HG03159 (cell line): ENCODE results near the gene ZNF367.
A peak's percentile ranks its signal among the peaks of the same experiment; 100 is the strongest.
"Not testable (repeated sequence)": the region's sequence is repeated elsewhere in the genome, so short reads cannot be mapped to it uniquely, and the experiment has no call there.

Source experiments
- ATAC-seq: cut with Tn5 transposase; IDR thresholded peaks from one replicate; pipeline ENCODE4 v1.9.1; 2021; ENCODE audit warnings: mild to moderate bottlenecking, moderate library complexity; ENCODE audit not compliant: unreplicated experiment

ZNF367 gene

DNA sequence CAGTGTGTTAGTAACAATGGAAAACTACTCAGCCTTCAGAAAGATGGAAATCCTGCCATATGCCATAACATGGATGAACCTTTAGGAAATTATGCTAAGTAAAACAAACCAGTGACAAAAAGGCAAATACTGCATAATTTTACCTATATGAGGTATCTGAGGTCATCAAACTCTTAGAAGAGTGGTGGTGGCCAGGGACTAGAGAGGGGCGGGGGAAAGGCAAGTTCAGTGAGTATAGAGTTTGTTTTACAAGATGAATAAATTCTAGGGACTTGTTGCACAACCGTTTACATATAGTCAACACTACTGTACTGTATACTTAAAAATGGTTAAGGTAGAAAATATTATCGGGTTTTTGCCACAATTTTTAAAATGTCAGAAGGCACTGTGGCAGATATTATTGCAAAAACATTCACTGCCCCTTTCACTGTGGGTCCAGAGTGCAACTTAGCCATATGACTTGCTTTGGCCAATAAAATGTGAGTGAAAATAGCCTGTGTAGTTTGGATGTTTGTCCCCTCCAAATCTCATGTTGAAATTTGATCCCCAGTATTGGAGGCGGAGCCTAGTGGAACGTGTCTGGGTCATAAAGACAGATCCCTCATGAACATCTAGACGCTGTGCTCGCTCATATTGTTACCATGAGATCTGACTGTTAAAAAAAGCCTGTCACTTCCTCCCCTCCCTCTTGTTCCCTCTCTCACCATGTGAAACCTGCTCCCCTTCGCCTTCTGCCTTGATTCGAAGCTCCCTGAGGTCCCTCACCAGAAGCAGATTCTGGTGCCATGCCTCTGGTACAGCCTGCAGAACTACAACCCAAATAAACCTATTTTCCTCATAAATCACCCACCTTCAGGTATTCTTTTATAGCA, 9.5 kb downstream of the ZNF367 start:
- no peak for ATAC-seq

DNA sequence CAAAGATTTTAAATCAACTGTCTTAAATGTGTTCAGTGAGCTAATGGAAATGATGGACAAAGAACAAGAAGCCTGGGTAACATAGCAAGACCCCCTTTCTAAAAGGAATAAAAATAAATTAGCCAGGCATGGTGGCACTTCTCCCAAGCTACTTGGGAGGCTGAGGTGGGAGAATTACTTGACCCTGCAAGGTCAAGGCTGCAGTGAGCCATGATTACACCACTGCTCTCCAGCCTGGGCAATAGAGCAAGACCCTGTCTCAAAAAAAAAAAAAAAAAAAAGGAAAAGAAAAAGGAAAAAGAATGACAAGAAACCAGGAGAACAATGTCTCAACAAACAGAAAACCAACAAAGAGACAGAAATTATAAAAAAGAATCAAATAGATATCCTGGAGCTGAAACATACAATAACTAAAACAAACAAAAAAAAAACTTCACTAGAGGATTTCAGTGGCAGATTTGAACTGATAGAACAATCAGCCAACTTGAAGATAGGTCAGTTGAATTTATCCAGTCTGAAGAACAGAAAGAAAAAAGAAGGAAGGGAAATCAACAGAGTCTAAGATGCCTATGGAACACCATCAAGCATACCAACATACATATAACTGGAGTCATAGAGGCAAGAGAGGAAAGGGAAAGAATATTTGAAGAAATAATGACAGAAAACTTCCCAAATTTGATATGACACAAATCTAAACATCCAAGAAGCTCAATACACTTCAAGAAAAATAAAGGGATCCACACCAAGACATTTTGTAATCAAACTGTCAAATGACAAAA, 17.8 kb downstream of the ZNF367 start:
- ATAC-seq = no peak

DNA sequence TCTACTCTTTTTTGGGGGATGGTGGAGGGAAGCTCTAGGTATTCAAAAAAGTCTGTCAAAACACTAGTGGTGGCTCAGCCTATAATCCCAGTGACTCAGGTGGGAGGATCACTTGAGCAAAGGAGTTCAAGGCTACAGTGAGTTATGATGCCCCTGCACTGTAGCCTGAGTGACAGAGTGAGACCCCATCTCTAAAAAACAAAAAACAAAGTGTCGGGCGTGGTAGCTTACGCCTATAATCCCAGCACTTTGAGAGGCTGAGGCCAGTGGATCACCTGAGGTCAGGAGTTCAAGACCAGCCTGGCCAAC, 18.9 kb downstream of the ZNF367 start:
- peak; percentile 24 for ATAC-seq

DNA sequence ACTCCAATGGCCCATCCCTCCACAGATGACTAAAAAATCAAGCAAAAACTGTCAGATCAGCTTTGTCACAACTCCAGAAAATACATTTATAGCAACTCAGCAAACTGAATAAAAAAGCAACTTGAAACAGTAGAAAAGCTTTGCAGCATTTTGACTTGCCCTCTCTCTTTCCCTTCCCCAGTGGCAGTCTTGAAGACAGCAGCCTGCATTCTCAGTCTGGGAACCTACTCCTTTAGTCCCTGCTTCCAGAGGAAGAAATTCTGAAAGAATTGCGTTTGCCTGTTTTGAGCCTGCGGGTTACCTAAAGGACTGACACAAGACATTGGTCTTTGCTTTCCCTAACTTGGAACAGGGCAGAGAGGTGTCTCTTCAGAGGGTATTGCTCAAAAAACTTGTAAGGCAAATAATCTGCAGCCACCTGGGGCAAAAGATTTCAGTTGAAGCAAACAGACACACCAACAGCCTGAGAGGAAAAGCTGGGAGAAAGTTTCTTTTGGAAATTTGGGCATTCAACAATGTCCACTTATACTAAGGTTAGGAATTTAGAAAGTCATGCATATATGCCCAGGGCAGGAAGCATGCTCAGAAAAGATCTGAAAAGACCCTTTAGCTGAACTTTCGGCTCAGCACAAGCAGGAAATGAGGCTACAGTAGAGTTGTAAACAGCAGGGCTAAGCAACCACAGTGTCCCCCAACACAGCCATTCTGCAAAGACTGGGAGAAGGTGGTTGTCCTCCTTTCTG, 19.4 kb downstream of the ZNF367 start:
- ATAC-seq = peak; percentile 71

DNA sequence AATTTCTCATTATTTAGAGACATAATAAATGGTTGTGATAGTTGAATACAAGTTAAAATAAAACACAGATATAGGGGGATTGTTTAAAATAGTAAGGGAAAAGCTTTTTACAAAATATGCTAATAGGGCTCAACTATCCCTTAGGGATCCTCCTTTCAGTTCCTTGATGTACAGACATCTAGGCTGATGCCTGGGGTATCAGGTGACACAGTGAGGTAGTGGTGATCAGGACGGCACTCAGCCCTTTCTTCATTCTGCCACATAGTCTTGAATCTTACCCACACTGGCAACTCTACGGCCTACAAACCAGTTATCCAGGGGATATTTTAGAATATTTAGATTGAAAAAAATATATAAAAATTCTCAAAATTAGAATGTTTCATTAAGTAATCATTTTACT, 22.2 kb downstream of the ZNF367 start:
- no peak for ATAC-seq

DNA sequence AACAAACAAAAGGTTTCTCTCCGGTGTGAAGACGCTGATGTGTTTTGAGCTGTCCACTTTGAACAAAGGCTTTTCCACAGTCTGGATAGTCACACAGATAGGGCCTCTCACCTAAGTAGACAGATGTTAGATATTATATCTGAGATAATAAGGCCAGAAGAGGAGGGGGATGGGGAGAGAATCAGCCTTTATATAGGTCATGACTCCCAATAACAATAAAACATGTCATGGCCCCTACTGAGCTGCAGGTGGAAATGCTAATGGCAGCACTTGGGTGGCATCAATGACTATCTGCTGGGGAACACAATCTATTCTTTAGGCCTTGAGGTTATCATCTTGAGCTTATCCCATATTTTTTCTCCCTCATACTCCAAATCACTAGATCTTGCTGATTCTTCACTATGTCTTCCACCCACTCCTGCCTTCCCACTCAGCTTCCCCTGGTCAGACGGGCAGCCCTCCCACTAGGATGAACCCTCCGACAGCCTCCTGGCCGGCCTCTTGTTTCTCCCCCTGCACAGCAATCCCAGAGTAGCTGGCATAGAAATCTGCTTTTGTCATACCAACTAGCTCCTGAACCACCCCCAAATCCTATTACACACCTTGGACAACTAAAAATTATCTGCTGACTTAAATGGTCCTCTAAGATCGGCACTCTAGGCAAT, 23.2 kb downstream of the ZNF367 start:
- no peak for ATAC-seq

DNA sequence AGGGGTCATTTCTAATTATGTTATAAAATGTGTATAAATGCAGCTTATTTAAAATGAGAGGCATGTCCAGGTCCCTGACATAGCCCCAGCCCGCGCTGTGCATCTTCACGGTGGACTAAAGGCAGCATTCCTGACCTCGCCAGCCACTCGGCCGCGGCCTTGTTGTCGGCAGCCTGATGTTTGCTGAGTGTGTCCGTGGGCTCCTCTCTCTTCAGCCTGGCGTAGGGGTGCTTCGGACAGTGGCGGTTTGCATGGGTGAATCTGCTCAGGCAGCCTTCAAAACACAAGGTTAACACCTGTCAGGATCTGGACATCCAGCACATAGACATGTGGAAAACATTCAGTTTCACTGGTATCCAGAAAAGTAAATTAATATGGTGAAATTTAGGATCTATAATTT, 25.9 kb downstream of the ZNF367 start:
- no peak for ATAC-seq

DNA sequence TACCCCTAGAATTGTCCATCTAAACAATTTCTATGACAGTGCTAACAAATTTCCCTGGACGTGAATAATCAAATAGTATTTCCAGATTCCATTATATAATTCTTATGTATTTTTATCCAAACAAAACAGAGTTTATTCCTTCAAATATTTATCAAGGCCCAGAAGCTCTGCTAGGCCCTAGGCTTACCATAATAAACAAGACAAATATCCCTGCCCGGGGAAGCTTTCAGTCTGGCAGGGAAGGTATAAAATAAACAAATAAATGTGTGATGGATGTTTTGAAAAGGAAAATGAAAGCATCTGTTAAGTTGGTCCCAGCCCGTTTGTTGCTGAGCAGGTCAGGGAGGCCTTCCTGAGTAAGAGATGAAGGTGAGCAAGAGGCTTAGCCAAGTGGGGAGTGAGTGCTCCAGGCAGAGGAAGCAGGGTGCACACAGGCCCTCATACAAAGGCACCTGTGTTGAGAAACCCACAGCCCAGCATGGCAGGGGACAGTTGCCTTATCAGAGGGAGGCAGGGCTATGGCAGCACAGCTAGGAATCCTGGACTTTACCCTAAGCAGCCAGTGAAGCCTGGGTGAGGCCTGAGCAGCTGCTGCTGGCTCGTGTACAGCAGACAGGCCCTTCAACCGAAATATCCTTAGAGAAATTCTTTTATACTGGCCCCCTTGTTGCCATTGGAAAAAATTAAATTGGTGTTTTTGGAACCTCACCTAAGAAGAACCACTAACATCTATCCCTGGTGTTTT, 27.0 kb downstream of the ZNF367 start:
- no peak for ATAC-seq

DNA sequence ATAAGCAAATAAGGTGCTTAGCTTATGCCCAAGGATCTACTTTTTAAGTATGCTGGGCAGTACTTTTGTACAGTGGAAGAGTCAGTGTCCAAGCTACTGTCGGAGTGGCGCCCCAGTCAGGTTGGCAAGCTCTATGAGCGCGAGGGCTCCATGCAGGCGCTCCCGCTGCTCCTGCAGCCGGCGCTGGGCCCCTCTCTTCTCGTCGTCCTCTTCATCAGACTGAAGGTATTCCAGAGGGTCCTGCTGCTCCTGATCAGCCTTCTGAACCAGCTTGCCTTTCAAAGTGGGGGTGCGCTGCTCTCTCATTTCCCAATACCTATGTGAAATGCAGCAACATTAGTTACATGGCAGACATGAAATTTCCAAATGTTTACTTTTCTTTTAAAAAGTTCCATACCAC, 30.0 kb downstream of the ZNF367 start:
- ATAC-seq = no peak

DNA sequence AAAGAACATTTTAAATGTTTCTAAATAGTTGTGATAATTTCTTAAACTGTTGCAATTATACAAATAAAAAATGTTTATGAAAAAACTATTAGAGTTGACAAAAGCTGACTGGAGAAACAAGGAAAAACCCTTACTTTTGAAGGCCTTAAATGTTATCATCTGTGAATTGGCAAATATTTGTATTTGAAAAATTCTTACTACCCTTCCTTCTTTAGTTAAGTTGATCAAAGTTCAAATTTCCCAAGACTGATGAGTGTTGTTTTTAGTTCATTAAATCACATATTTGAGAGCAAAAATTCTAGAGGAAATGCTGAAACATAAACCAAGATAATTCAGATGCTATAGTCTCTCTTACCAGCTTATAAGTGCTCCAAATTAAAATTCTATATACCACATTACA, 32.0 kb downstream of the ZNF367 start:
- ATAC-seq = no peak

DNA sequence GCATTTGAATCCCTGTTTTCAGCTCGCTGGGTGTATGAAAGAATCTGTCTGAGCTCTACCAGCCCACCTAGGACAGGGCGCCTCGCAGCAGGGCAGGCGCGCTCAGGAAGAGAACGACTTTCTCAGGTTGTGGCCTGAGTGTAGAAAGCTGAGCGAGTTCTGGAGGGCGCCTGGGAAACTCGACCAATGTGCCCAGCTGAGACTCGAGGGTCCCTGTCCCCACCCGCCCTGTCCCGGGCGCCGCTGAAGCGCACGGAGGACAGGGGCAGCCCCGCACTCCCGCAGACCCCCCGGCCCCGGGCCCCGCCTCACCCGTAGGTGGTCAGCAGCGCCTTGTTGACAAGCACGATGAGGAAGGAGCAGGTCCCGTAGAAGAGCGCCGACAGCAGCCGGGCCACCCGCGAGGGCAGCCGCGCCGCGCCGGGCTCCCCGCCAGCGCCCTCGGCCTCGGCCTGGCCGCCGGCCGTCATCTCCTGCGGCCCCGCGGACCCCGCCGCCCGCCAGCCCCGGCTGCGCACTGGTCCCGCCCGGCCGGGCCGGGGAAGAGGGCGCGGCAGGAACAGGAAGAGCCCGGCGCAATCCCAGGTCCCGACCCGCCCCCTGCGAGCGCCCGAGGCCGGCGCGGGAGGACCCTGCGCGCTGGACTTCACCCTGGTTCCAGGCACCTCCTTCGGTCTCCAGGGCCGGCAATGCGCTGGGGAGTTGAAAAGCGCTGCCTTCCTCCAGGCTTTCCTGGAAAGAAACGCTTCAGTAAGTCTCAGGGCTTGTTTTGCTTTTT, 34.8 kb downstream of the ZNF367 start, which contains the start of gene SLC35D2:
SLC35D2 (minus strand) TSS at position 547 of the 778 bp plus-strand sequence; CDS start at position 470, 77 bp downstream.
- ATAC-seq = no peak

DNA sequence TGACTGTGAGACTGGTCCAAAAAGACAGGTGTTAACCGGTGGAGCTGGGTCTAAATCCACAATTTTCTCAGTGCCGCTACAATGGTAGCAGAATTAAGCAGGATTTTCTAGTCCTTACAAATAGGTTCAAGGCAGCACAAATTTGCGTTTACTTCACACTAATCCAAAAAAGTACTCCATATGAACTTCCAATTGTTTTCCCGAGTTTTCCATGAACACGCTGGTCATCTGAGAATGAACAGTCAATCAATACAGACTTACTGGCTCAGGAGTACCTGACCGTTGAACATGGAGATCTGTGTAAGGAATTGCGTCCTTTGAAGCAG, 35.4 kb downstream of the ZNF367 start:
- no peak for ATAC-seq

DNA sequence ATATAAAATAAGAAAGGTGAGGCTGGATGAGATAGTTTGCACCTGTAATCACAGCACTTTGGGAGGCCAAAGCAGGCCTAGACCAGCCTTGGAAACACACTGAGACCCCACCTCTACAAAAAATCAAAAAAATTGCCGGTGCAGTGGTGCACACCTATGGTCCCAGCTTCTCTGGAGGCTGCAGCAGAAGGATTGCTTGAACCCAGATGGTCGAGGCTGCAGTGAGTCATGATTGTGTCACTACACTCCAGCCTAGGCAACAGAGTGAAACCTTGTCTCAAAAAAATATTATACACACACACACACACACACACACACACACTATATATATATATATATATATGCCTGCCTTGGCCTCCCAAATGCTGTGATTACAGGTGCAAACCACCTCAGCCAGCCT, 36.0 kb downstream of the ZNF367 start:
- ATAC-seq = no peak

DNA sequence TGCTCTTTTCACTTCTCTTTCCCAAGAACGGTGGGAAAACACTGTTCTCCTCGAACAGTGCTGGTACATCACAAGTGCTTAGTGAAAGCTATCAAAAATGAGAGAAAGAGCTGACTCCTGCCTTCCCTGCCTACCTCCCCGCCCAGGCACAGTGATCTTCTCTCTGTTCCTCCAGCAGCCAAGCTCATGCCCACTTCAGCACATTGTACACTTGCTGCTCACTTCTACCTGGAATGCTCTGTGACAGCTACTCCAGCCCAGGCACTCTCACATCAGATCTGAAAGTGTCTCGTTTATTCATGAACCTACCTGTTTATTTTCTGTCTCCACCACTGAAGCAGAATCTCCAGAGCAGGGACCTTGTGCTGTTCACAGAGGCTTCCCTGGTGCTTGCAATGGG, 36.5 kb downstream of the ZNF367 start:
- no peak for ATAC-seq

DNA sequence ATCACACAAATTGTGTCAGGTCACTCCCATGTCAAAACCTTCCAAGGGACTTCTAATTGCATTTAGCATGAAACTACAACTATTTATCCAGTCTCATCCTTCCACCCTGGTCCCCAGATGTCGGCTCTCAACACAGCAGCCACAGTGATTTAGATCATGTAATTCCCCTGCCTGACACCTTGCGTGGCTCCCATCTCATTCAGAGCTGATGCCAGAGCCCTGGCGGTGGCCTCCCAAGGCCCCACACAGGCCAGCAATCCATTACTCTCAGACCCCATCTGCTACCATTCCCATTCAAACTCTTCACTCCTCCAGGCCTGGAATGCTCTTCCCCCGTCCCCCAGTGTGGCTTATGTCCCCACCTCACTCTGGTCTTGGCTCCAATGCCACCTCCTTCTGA, 37.0 kb downstream of the ZNF367 start:
- ATAC-seq = no peak

DNA sequence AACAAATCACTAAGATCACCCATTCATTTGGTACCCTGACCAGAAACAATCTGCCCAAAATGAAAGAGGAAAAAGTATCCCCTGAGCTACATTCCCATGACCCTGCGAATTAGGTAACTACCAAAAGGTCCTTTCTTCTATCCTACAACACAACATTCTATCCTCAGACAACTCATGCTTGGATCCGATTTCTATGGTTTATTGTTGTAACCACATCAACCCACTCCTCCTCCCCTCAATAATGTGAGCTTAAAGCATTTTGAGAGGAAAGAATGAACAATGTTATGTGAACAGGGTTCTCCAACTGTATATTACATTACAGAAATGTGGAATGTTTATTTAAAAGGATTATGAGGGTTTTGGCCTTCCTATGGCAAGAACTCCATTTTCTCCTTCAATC, 38.7 kb downstream of the ZNF367 start:
- no peak for ATAC-seq

DNA sequence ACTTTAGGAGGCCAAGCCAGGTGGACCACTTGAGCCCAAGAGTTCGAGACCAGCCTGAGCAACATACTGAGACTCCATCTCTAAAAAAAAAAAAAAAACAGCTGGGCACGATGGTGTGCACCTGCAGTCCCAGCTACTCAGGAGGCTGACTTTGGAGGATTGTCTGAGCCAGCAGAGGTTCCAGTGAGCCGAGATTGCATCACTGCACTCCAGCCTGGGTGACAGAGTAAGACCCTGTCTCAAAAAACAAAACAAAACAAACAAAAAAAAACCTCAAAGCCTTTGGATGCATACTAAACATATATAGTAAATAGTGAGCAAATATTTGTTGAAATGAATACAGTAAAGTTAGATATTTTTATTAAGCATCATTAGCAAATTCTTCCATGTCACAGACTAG, 40.0 kb downstream of the ZNF367 start:
- ATAC-seq = no peak

DNA sequence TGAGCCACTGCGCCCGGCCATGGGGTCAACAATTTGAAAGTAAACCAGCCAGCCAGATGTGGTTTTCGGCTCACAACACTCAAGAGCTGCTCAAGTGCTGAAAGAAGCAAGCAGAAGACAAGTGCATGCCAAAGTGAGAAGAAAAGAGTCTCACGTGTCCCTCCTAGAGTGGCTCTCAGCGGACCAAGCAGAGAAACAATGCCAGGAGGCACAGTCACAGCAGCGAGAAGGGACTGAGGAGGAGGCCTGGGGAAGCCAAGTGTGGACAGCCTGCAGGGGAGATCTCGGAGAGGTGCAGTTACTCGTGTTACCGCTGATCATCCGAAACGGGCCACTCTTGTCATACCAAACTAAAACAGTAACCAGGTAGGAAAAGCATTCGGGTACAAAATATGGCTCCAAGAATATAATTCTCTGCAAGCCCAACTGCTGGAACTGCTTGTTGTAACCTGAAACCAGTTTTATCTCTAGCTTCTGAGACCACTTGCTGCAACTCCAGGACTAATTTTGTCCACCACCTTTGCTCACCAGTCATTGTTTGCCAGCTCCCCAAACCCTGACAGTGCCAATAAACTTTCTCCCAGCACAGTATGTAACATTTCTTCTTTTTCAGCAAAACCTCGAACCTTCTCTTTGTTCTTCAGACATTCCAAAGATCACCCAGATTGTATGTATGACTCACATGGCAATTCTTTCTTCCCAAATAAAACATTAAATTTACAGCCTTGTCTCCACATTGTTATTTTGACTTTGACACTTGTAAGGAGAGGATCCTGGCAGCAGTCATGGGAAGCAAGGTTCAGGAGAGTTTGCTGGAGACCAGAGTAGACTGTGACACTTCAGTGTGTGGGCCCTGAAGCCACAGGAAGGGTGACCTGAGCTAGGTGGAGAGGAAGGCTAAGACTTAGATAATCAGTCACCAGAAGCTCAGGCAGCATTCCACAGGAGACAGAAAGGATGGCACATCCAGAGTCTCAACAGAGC, 41.0 kb downstream of the ZNF367 start:
- ATAC-seq = no peak

DNA sequence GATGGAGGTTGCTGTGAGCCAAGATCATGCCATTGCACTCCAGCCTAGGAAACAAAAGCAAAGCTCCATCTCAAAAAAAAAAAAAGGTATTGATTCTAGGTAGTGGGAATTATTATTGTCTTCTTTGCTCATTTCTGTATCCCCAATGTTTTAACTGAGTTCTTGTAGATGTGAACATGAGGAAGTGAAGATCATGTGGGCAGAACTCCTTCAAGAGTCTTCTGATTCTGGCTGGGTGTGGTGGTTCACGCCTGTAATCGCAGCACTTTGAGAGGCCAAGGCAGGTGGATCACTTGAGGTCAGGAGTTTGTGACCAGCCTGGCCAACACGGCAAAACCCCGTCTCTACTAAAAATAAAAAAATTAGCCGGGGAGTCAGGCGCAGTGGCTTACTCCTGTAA, 42.7 kb downstream of the ZNF367 start:
- ATAC-seq = not testable (repeated sequence)
